Tibial nerve (tissue), 3 donors: ENCODE measurements around the gene ATP6V1G3.

ENCODE experiments used
- CTCF ChIP-seq, 5 experiments: fragments of 200-600 bp in 3 of 5; fragments of 450-650 bp in 2 of 5; sonication (generic) in 3 of 5; IDR thresholded peaks; one replicate each; pipeline ENCODE4 v1.5.1; 2016 to 2019; ENCODE audit warnings: antibody characterized with exemption in 5 of 5, mild to moderate bottlenecking in 3 of 5, moderate library complexity in 2 of 5
- POLR2A ChIP-seq, 2 donors: fragments of 450-650 bp; IDR thresholded peaks; one replicate each; pipeline ENCODE4 v1.6.1; 2017; ENCODE audit warnings: antibody characterized with exemption in 2 of 2, mild to moderate bottlenecking in 2 of 2, moderate library complexity in 2 of 2

DNA sequence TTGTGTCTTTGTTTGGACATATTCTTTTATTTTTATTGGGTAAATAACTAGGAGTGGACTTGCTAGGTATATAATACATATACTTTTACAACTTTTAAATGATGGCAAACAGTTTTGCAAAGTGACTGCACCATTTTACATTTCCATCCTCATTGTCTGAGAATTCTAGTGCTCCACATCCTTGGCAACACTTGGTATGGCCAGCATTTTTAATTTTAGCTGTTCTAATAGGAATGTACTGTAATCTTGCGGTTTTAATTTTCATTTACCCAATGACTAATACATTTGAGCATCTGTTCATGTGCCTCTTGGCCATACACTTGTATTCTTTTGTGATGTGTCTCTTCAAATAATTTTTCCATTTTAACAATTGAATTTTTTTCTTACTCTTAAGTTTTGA, 37.0 kb upstream of the ATP6V1G3 start:
- TF ChIP-seq CTCF (IDR thresholded peaks at IDR 0.05) = no peak
- no peak for TF ChIP-seq POLR2A (IDR thresholded peaks at IDR 0.05)
